Mucosa of stomach (tissue), 1 donor: ENCODE measurements around the gene PEX16.

Experiments
- H3K27me3 ChIP-seq: one replicate; pipeline ENCODE4 v1.7.0; 2013; ENCODE audit warnings: mild to moderate bottlenecking, low read length; ENCODE audit not compliant: control insufficient read depth, insufficient read depth
- H3K36me3 ChIP-seq: one replicate; pipeline ENCODE4 v1.7.0; 2013; ENCODE audit warnings: low read length; ENCODE audit not compliant: control insufficient read depth, insufficient read depth
- H3K4me1 ChIP-seq: one replicate; pipeline ENCODE4 v1.7.0; 2013; ENCODE audit warnings: mild to moderate bottlenecking, low read length; ENCODE audit not compliant: control insufficient read depth, insufficient read depth
- H3K4me3 ChIP-seq: one replicate; pipeline ENCODE4 v1.7.0; 2013; ENCODE audit warnings: low read length
- H3K9ac ChIP-seq: one replicate; pipeline ENCODE4 v1.7.0; 2013; ENCODE audit warnings: mild to moderate bottlenecking, low read length, moderate library complexity
- H3K9me3 ChIP-seq: one replicate; pipeline ENCODE4 v1.7.0; 2013; ENCODE audit warnings: mild to moderate bottlenecking, low read length, moderate library complexity; ENCODE audit not compliant: control insufficient read depth
- donor health status: Pancreatic carcinoma.

Gene PEX16

GRCh38 chr11:45917623-45918330 is at the start of gene PEX16:
Gene PEX16 (minus strand): TSS chr11:45917877. CDS start chr11:45917811, 66 bp downstream.
- H3K4me3 ChIP-seq, result peak within 1 kb of the TSS; percentile 98
- H3K27me3 ChIP-seq, result peaks cover 16% of the 10 kb centered on the region
- no peaks in the 10 kb centered on the region for H3K9me3 ChIP-seq
- peaks cover 6% of the 10 kb centered on the region for H3K4me1 ChIP-seq
- H3K9ac ChIP-seq, result peak within 1 kb of the TSS; percentile 95
- peaks cover 6% of the 10 kb centered on the region for H3K36me3 ChIP-seq

- no peaks in the 10 kb centered on the region for H3K27me3 ChIP-seq
- H3K4me3 ChIP-seq, result no peak overlapping the region
- H3K4me1 ChIP-seq, result no peaks in the 10 kb centered on the region
- H3K9ac ChIP-seq, result no peak overlapping the region
- H3K36me3 ChIP-seq, result no peaks in the 10 kb centered on the region
- H3K9me3 ChIP-seq, result no peaks in the 10 kb centered on the region
Measured at GRCh38 chr11:45964911-45965389, 47.3 kb upstream of the PEX16 start.

GRCh38 chr11:45961751-45962240 is 44.1 kb upstream of the PEX16 start:
- Histone ChIP-seq H3K4me3 (no peak overlapping the region), H3K4me1 (no peaks in the 10 kb centered on the region), H3K36me3 (no peaks in the 10 kb centered on the region), H3K9me3 (no peaks in the 10 kb centered on the region), H3K27me3 (no peaks in the 10 kb centered on the region), H3K9ac (no peak overlapping the region)

- no peak overlapping the region for H3K9ac ChIP-seq
- H3K9me3 ChIP-seq, result no peaks in the 10 kb centered on the region
- no peak overlapping the region for H3K4me3 ChIP-seq
- H3K27me3 ChIP-seq, result no peaks in the 10 kb centered on the region
- no peaks in the 10 kb centered on the region for H3K36me3 ChIP-seq
- no peaks in the 10 kb centered on the region for H3K4me1 ChIP-seq
Measured at GRCh38 chr11:45960387-45961095, 42.9 kb upstream of the PEX16 start.

GRCh38 chr11:45959851-45960250 is 42.2 kb upstream of the PEX16 start:
- Histone ChIP-seq H3K9me3 (no peaks in the 10 kb centered on the region), H3K36me3 (no peaks in the 10 kb centered on the region), H3K27me3 (no peaks in the 10 kb centered on the region), H3K9ac (no peak overlapping the region), H3K4me1 (no peaks in the 10 kb centered on the region), H3K4me3 (no peak overlapping the region)

GRCh38 chr11:45949992-45950407 is 32.3 kb upstream of the PEX16 start:
- Histone ChIP-seq H3K36me3 (no peaks in the 10 kb centered on the region), H3K9ac (no peak overlapping the region), H3K4me3 (no peak overlapping the region), H3K9me3 (no peaks in the 10 kb centered on the region), H3K27me3 (no peaks in the 10 kb centered on the region), H3K4me1 (no peaks in the 10 kb centered on the region)

GRCh38 chr11:45948356-45948755 is 30.7 kb upstream of the PEX16 start:
- H3K27me3 ChIP-seq, result no peaks in the 10 kb centered on the region
- no peaks in the 10 kb centered on the region for H3K9me3 ChIP-seq
- no peaks in the 10 kb centered on the region for H3K36me3 ChIP-seq
- H3K9ac ChIP-seq, result no peak overlapping the region
- no peaks in the 10 kb centered on the region for H3K4me1 ChIP-seq
- no peak overlapping the region for H3K4me3 ChIP-seq

- Histone ChIP-seq H3K9ac (no peak overlapping the region), H3K4me1 (no peaks in the 10 kb centered on the region), H3K4me3 (no peak overlapping the region), H3K36me3 (no peaks in the 10 kb centered on the region), H3K9me3 (no peaks in the 10 kb centered on the region), H3K27me3 (no peaks in the 10 kb centered on the region)
Measured at GRCh38 chr11:45947885-45948284, 30.2 kb upstream of the PEX16 start.

GRCh38 chr11:45945397-45945999 is 27.8 kb upstream of the PEX16 start:
- H3K27me3 ChIP-seq, result no peaks in the 10 kb centered on the region
- no peaks in the 10 kb centered on the region for H3K4me1 ChIP-seq
- H3K9me3 ChIP-seq, result no peaks in the 10 kb centered on the region
- no peak overlapping the region for H3K4me3 ChIP-seq
- no peaks in the 10 kb centered on the region for H3K36me3 ChIP-seq
- H3K9ac ChIP-seq, result no peak overlapping the region

- Histone ChIP-seq H3K27me3 (no peaks in the 10 kb centered on the region), H3K36me3 (peaks cover 4% of the 10 kb centered on the region), H3K9ac (no peak overlapping the region)
Measured at GRCh38 chr11:45942381-45942780, 24.7 kb upstream of the PEX16 start.

GRCh38 chr11:45941285-45941684 is 23.6 kb upstream of the PEX16 start:
- Histone ChIP-seq H3K36me3 (peaks cover 4% of the 10 kb centered on the region), H3K4me3 (no peak overlapping the region), H3K9me3 (no peaks in the 10 kb centered on the region), H3K9ac (no peak overlapping the region), H3K4me1 (no peaks in the 10 kb centered on the region), H3K27me3 (no peaks in the 10 kb centered on the region)

More at GRCh38 chr11:45942381-45942780, 24.7 kb upstream of the PEX16 start:
- H3K9me3 ChIP-seq, result no peaks in the 10 kb centered on the region
- H3K4me3 ChIP-seq, result no peak overlapping the region
- no peaks in the 10 kb centered on the region for H3K4me1 ChIP-seq

GRCh38 chr11:45939836-45940235 is 22.2 kb upstream of the PEX16 start:
- Histone ChIP-seq H3K9me3 (no peaks in the 10 kb centered on the region), H3K36me3 (peaks cover 10% of the 10 kb centered on the region), H3K4me3 (no peak overlapping the region), H3K27me3 (no peaks in the 10 kb centered on the region), H3K4me1 (no peaks in the 10 kb centered on the region), H3K9ac (no peak overlapping the region)
